GM18508 (cell line): ENCODE measurements around the gene BTBD9.
A peak's percentile ranks its signal among the peaks of the same experiment; 100 is the strongest.

Source experiments
- ATAC-seq: cut with Tn5 transposase; IDR thresholded peaks from one replicate; pipeline ENCODE4 v1.9.1; 2021; ENCODE audit warnings: moderate number of reproducible peaks; ENCODE audit not compliant: insufficient read depth, unreplicated experiment

Gene BTBD9

GRCh38 chr6:38639498-38640215 is at the start of gene BTBD9:
TSS of gene BTBD9 (minus strand) at chr6:38639929.
- peak; percentile 45 for ATAC-seq

- ATAC-seq, result no peak
Measured at GRCh38 chr6:38688579-38689087, 48.9 kb upstream of the BTBD9 start.

- no peak for ATAC-seq
Measured at GRCh38 chr6:38687549-38687948, 47.8 kb upstream of the BTBD9 start.

- no peak for ATAC-seq
Measured at GRCh38 chr6:38687043-38687353, 47.3 kb upstream of the BTBD9 start.

GRCh38 chr6:38686270-38687042 is 46.7 kb upstream of the BTBD9 start:
- ATAC-seq, result no peak

- no peak for ATAC-seq
Measured at GRCh38 chr6:38684904-38685303, 45.2 kb upstream of the BTBD9 start.

- ATAC-seq, result no peak
Measured at GRCh38 chr6:38684237-38684636, 44.5 kb upstream of the BTBD9 start.

- no peak for ATAC-seq
Measured at GRCh38 chr6:38681850-38682249, 42.1 kb upstream of the BTBD9 start.

GRCh38 chr6:38679668-38680067 is 39.9 kb upstream of the BTBD9 start:
- no peak for ATAC-seq

- no peak for ATAC-seq
Measured at GRCh38 chr6:38678178-38678760, 38.5 kb upstream of the BTBD9 start.

- ATAC-seq, result no peak
Measured at GRCh38 chr6:38676974-38677544, 37.3 kb upstream of the BTBD9 start.

GRCh38 chr6:38676236-38676973 is 36.7 kb upstream of the BTBD9 start:
- ATAC-seq, result no peak

- ATAC-seq, result no peak
Measured at GRCh38 chr6:38673397-38674165, 33.9 kb upstream of the BTBD9 start.

- ATAC-seq, result peak; percentile 88
Measured at GRCh38 chr6:38671885-38672467, 32.2 kb upstream of the BTBD9 start.

GRCh38 chr6:38658418-38659167 is 18.9 kb upstream of the BTBD9 start:
- ATAC-seq, result no peak

GRCh38 chr6:38656896-38657295 is 17.2 kb upstream of the BTBD9 start:
- ATAC-seq, result no peak

- no peak for ATAC-seq
Measured at GRCh38 chr6:38654263-38654662, 14.5 kb upstream of the BTBD9 start.

- ATAC-seq, result no peak
Measured at GRCh38 chr6:38651121-38651784, 11.5 kb upstream of the BTBD9 start.
